SK-N-SH treated with all-trans-retinoic acid at 6 μM for 48 hours (cell line): ENCODE data around the gene IFT81.

Source experiments
- ARNTL ChIP-seq: fragments of 450-650 bp; formaldehyde crosslinking; IDR thresholded peaks from 2 replicates; pipeline ENCODE4 v1.5.0; 2020; ENCODE audit warnings: low read depth, mild to moderate bottlenecking, moderate library complexity, borderline replicate concordance
- CSDC2 ChIP-seq: fragments of 250-450 bp; sonication (Bioruptor Pico); IDR thresholded peaks from 2 replicates; pipeline ENCODE4 v1.5.0; 2020; ENCODE audit warnings: mild to moderate bottlenecking, moderate library complexity
- RARB ChIP-seq: fragments of 250-450 bp; sonication (Bioruptor Pico); IDR thresholded peaks from 2 replicates; pipeline ENCODE4 v1.8.0; 2021; ENCODE audit warnings: mild to moderate bottlenecking, moderate library complexity
- ZFP30 ChIP-seq: fragments of 450-650 bp; formaldehyde crosslinking; IDR thresholded peaks from 2 replicates; pipeline ENCODE4 v1.5.0; 2022; ENCODE audit warnings: mild to moderate bottlenecking, moderate library complexity
- TF ChIP-seq, protein P1 (sequence below): fragments of 250-450 bp; sonication (Bioruptor Pico); IDR thresholded peaks from 2 replicates; pipeline ENCODE4 v1.8.0; 2021; ENCODE audit warnings: low read depth, mild to moderate bottlenecking, moderate library complexity, borderline replicate concordance
- TF ChIP-seq, protein P2 (sequence below): fragments of 250-450 bp; sonication (Bioruptor Pico); IDR thresholded peaks from 2 replicates; pipeline ENCODE4 v1.8.0; 2020; ENCODE audit warnings: mild to moderate bottlenecking, moderate library complexity, borderline replicate concordance

DNA sequence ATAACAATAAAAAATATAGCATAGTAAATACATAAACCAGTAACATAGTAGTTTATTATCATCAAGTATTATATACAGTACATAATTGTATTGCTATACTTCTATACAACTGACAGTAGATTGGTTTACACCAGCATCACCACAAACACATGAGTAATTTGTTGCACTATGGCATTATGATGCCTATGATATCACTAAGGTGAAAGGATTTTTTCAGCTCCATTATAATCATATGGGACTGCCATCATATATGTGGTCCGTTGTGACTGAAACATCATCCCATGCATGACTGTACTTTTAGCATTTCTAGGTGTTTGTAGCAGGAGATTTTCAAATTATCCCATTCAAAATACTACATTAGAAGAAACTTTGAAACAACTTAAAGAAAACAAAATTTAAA lies 77.8 kb downstream of the IFT81 start:
- TF ChIP-seq, protein P1, sequence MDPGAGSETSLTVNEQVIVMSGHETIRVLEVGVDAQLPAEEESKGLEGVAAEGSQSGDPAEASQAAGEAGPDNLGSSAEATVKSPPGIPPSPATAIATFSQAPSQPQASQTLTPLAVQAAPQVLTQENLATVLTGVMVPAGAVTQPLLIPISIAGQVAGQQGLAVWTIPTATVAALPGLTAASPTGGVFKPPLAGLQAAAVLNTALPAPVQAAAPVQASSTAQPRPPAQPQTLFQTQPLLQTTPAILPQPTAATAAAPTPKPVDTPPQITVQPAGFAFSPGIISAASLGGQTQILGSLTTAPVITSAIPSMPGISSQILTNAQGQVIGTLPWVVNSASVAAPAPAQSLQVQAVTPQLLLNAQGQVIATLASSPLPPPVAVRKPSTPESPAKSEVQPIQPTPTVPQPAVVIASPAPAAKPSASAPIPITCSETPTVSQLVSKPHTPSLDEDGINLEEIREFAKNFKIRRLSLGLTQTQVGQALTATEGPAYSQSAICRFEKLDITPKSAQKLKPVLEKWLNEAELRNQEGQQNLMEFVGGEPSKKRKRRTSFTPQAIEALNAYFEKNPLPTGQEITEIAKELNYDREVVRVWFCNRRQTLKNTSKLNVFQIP: no peak
- TF ChIP-seq RARB (CRISPR knock-in tag): no peak
- TF ChIP-seq, protein P2, sequence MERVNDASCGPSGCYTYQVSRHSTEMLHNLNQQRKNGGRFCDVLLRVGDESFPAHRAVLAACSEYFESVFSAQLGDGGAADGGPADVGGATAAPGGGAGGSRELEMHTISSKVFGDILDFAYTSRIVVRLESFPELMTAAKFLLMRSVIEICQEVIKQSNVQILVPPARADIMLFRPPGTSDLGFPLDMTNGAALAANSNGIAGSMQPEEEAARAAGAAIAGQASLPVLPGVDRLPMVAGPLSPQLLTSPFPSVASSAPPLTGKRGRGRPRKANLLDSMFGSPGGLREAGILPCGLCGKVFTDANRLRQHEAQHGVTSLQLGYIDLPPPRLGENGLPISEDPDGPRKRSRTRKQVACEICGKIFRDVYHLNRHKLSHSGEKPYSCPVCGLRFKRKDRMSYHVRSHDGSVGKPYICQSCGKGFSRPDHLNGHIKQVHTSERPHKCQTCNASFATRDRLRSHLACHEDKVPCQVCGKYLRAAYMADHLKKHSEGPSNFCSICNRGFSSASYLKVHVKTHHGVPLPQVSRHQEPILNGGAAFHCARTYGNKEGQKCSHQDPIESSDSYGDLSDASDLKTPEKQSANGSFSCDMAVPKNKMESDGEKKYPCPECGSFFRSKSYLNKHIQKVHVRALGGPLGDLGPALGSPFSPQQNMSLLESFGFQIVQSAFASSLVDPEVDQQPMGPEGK (CRISPR knock-in tag): no peak
- no peak for TF ChIP-seq ARNTL (CRISPR knock-in tag)
- no peak for TF ChIP-seq ZFP30 (CRISPR knock-in tag)
- TF ChIP-seq CSDC2: no peak
